CD14-positive monocyte (primary cell): ENCODE results near the gene COL9A2. TPM values are rescaled to one million over a fixed set of nuclear protein-coding genes. Genes with fewer than 3 reads are reported as not detected.

Experiments used
- DNase-seq, 3 donors: peaks; one replicate each; pipeline ENCODE4 v3.0.0-alpha.2; 2011 to 2022
- H2AFZ ChIP-seq: 2 replicates; pipeline ENCODE4 v1.6.0; 2012; ENCODE audit warnings: mild to moderate bottlenecking, low read depth, low read length, inconsistent platforms; ENCODE audit not compliant: insufficient read depth, poor library complexity, severe bottlenecking
- H3K27ac ChIP-seq, 2 donors: 1 replicate in 1 of 2; 2 replicates in 1 of 2; pipeline ENCODE4 v1.5.1; 2012 to 2013; ENCODE audit warnings: low read length in 2 of 2, control low read depth in 1 of 2, inconsistent platforms in 1 of 2, low read depth in 1 of 2, mild to moderate bottlenecking in 1 of 2
- H3K27me3 ChIP-seq, 2 donors: one replicate each; pipeline versions ENCODE4 v1.6.0 to v1.6.1; 2011 to 2013; ENCODE audit warnings: low read length in 2 of 2; ENCODE audit not compliant: control insufficient read depth in 2 of 2, insufficient read depth in 2 of 2
- H3K36me3 ChIP-seq, 2 donors: replicated peaks in 1 of 2; 1 replicate in 1 of 2; 2 replicates in 1 of 2; pipeline versions ENCODE4 v1.5.1 to v1.6.1; 2012 to 2013; ENCODE audit warnings: low read length in 2 of 2, control low read depth in 1 of 2, inconsistent platforms in 1 of 2, mild to moderate bottlenecking in 1 of 2; ENCODE audit not compliant: insufficient read depth in 2 of 2, control insufficient read depth in 1 of 2
- H3K4me1 ChIP-seq, 2 donors: 1 replicate in 1 of 2; 2 replicates in 1 of 2; pipeline versions ENCODE4 v1.5.1 to v1.6.1; 2012 to 2013; ENCODE audit warnings: low read length in 2 of 2, control low read depth in 1 of 2, inconsistent platforms in 1 of 2, mild to moderate bottlenecking in 1 of 2, moderate library complexity in 1 of 2; ENCODE audit not compliant: insufficient read depth in 2 of 2, control insufficient read depth in 1 of 2
- H3K4me2 ChIP-seq: replicated peaks from 2 replicates; pipeline ENCODE3; 2012; ENCODE audit warnings: low read length, moderate library complexity, mild to moderate bottlenecking; ENCODE audit not compliant: poor library complexity, severe bottlenecking; ENCODE audit errors: extremely low read depth
- H3K4me3 ChIP-seq, 3 experiments: fragments of 200-600 bp in 1 of 3; sonication (generic) in 1 of 3; replicated peaks in 1 of 3; 1 replicate in 2 of 3; 2 replicates in 1 of 3; pipeline ENCODE4 v1.5.1; 2011 to 2013; ENCODE audit warnings: low read length in 3 of 3, mild to moderate bottlenecking in 3 of 3, control low read depth in 2 of 3, low read depth in 2 of 3, inconsistent platforms in 1 of 3, moderate library complexity in 1 of 3
- H3K79me2 ChIP-seq: 2 replicates; pipeline ENCODE4 v1.6.0; 2012; ENCODE audit warnings: mild to moderate bottlenecking, control low read depth, inconsistent platforms, low read length, moderate library complexity; ENCODE audit not compliant: insufficient read depth
- H3K9ac ChIP-seq: 2 replicates; pipeline ENCODE4 v1.6.0; 2017; ENCODE audit warnings: low read length, mild to moderate bottlenecking; ENCODE audit not compliant: insufficient read depth, poor library complexity, severe bottlenecking
- H3K9me3 ChIP-seq, 2 donors: replicated peaks in 1 of 2; 1 replicate in 1 of 2; 2 replicates in 1 of 2; pipeline versions ENCODE4 v1.5.1 to v1.6.1; 2012 to 2013; ENCODE audit warnings: low read length in 2 of 2, control low read depth in 1 of 2; ENCODE audit not compliant: control insufficient read depth in 1 of 2, insufficient read depth in 1 of 2
- H4K20me1 ChIP-seq: 2 replicates; pipeline ENCODE4 v1.6.0; 2012; ENCODE audit warnings: mild to moderate bottlenecking, low read length, control low read depth, moderate library complexity; ENCODE audit not compliant: insufficient read depth
- H3K27ac Mint-ChIP-seq, 7 donors: one replicate each; pipeline ENCODE4 v1.8.0; 2020; ENCODE audit warnings: mild to moderate bottlenecking in 7 of 7, mixed read lengths in 7 of 7, moderate library complexity in 6 of 7, inconsistent platforms in 2 of 7
- H3K27me3 Mint-ChIP-seq, 3 donors: one replicate each; pipeline ENCODE4 v1.8.0; 2021 to 2022; ENCODE audit warnings: low read depth in 3 of 3, mild to moderate bottlenecking in 3 of 3, mixed read lengths in 3 of 3, moderate library complexity in 3 of 3, inconsistent platforms in 1 of 3
- H3K36me3 Mint-ChIP-seq, 2 donors: one replicate each; pipeline ENCODE4 v1.8.0; 2020; ENCODE audit warnings: mixed read lengths in 2 of 2, inconsistent platforms in 1 of 2, mild to moderate bottlenecking in 1 of 2
- H3K4me1 Mint-ChIP-seq: one replicate; pipeline ENCODE4 v1.8.0; 2020; ENCODE audit warnings: mild to moderate bottlenecking, mixed read lengths
- H3K4me3 Mint-ChIP-seq, 2 donors: one replicate each; pipeline ENCODE4 v1.8.0; 2020; ENCODE audit warnings: mild to moderate bottlenecking in 2 of 2, mixed read lengths in 2 of 2, moderate library complexity in 1 of 2
- H3K9me3 Mint-ChIP-seq, 7 donors: one replicate each; pipeline ENCODE4 v1.8.0; 2020 to 2022; ENCODE audit warnings: mixed read lengths in 7 of 7, mild to moderate bottlenecking in 6 of 7, moderate library complexity in 6 of 7, inconsistent platforms in 2 of 7
- CTCF ChIP-seq: fragments of 200-600 bp; IDR thresholded peaks from one replicate; pipeline ENCODE4 v1.8.0; 2022; ENCODE audit warnings: antibody characterized with exemption, mild to moderate bottlenecking
- WGBS: methylation state at CpG from one replicate; pipeline ENCODE4 v1.1.5; 2013; ENCODE audit warnings: missing lambda C conversion rate; ENCODE audit not compliant: insufficient coverage; 5-methylcytosine and 5-hydroxymethylcytosine counted together
- intact Hi-C, 2 donors: fragments of 100-400 bp; cut with micrococcal nuclease; formaldehyde crosslinking; loops; one replicate each; pipeline versions ENCODE4 v1.15.0 to v1.15.1; 2023
- polyA plus RNA-seq, 3 donors: library from polyadenylated mRNA; depleted of rRNA in 1 of 3; unstranded in 2 of 3; stranded (reverse) in 1 of 3; fragments of 300-500 nt in 2 of 3; fragments of >200 nt in 1 of 3; fragmentation: Illumina TruSeq in 2 of 3; gene quantifications; 1 replicate in 2 of 3; 2 replicates in 1 of 3; pipeline ENCODE4 v1.2.3, GENCODE V29; 2012 to 2021

The COL9A2 gene
- polyA plus RNA-seq, 3 donors: 2.0 to 24.3 (median 2.6) TPM

GRCh38 chr1:40266786-40267535 lies 50.1 kb downstream of the COL9A2 start:
- Histone ChIP-seq H4K20me1 (peaks cover 21% of the 10 kb centered on the region), H2AFZ (no peak overlapping the region), H3K9me3 (no peaks in the 10 kb centered on the region), H3K27me3 (no peaks in the 10 kb centered on the region), H3K36me3 (peaks cover 84 to 98% of the 10 kb centered on the region in 2 donors), H3K9ac (no peak overlapping the region), H3K4me2 (no peak overlapping the region), H3K27ac (no peak overlapping the region), H3K4me1 (no peaks in the 10 kb centered on the region), H3K4me3 (no peak overlapping the region), H3K79me2 (peaks cover 36% of the 10 kb centered on the region)
- Mint-ChIP-seq H3K9me3 (no peaks in the 10 kb centered on the region), H3K4me3 (no peak overlapping the region), H3K36me3 (peaks cover 64 to 83% of the 10 kb centered on the region in 2 donors), H3K27me3 (no peaks in the 10 kb centered on the region), H3K27ac (peak overlapping the region in 1 of 7 donors; percentile 79), H3K4me1 (no peaks in the 10 kb centered on the region)
- TF ChIP-seq CTCF: no peak
- intact Hi-C loops: loop anchor here in 1 of 2 donors (5.0 kb wide), 1 partner anchor 45 kb away; no protein-coding TSS in a partner anchor
- 80% methylated on average over 1 of the region's 6 CpGs for WGBS
- DNase-seq: no peak

- Histone ChIP-seq H3K79me2 (peaks cover 43% of the 10 kb centered on the region), H3K4me3 (no peak overlapping the region), H3K27me3 (no peaks in the 10 kb centered on the region), H3K4me2 (no peak overlapping the region), H3K9ac (no peak overlapping the region), H4K20me1 (peaks cover 21% of the 10 kb centered on the region), H3K4me1 (no peaks in the 10 kb centered on the region), H2AFZ (no peak overlapping the region), H3K36me3 (peaks cover 84 to 98% of the 10 kb centered on the region in 2 donors), H3K9me3 (no peaks in the 10 kb centered on the region), H3K27ac (peak overlapping the region in 1 of 2 donors; percentile 45)
- intact Hi-C loops: loop anchor here in 1 of 2 donors (5.0 kb wide), 1 partner anchor 46 kb away; no protein-coding TSS in a partner anchor
- no peaks in the 10 kb centered on the region for H3K27me3 Mint-ChIP-seq
- no peak for DNase-seq
- H3K36me3 Mint-ChIP-seq: peaks cover 66 to 85% of the 10 kb centered on the region in 2 donors
- no peak for TF ChIP-seq CTCF
- H3K9me3 Mint-ChIP-seq: no peaks in the 10 kb centered on the region
- H3K4me1 Mint-ChIP-seq: no peaks in the 10 kb centered on the region
- no peak overlapping the region for H3K4me3 Mint-ChIP-seq
- H3K27ac Mint-ChIP-seq: no peak overlapping the region
These were observed 51.2 kb downstream of the COL9A2 start for GRCh38 chr1:40265919-40266318.
